Right lobe of liver (tissue), 4 donors: ENCODE measurements around the gene MFSD11.

Experiments
- POLR2A ChIP-seq: fragments of 450-650 bp; IDR thresholded peaks from one replicate; pipeline ENCODE4 v1.6.1; 2017; ENCODE audit warnings: antibody characterized with exemption, mild to moderate bottlenecking
- TF ChIP-seq, protein P1 (sequence below), 4 donors: fragments of 200-600 bp in 3 of 4; fragments of 450-650 bp in 1 of 4; IDR thresholded peaks; one replicate each; pipeline versions ENCODE4 v1.5.1 to v1.8.0; 2016 to 2022; ENCODE audit warnings: antibody characterized with exemption in 4 of 4, mild to moderate bottlenecking in 2 of 4
- donor health status: DM: no; HTN: no; CAD: no.
- donor health status: DM: no; HTN: no; CAD: no.
- donor health status: DM: no; HTN: yes; CAD: no.

DNA sequence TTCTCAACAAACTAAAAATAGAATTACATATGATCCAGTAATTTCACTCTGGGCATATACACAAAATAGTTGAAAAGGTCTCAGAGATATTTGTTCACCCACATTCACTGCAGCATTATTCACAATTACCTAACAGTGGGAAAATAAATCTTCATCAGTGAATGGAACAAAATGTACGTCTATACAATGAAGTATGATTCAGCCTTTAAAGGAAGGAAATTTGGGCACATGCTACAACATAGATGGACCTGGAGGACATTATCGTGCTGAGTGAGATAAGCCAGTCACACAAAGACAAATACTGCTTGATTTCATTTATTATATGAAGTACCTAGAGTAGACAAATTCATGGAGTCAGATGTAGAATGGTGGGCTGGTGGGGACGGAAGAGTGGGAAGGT lies 47.0 kb downstream of the MFSD11 start:
- TF ChIP-seq, protein P1, sequence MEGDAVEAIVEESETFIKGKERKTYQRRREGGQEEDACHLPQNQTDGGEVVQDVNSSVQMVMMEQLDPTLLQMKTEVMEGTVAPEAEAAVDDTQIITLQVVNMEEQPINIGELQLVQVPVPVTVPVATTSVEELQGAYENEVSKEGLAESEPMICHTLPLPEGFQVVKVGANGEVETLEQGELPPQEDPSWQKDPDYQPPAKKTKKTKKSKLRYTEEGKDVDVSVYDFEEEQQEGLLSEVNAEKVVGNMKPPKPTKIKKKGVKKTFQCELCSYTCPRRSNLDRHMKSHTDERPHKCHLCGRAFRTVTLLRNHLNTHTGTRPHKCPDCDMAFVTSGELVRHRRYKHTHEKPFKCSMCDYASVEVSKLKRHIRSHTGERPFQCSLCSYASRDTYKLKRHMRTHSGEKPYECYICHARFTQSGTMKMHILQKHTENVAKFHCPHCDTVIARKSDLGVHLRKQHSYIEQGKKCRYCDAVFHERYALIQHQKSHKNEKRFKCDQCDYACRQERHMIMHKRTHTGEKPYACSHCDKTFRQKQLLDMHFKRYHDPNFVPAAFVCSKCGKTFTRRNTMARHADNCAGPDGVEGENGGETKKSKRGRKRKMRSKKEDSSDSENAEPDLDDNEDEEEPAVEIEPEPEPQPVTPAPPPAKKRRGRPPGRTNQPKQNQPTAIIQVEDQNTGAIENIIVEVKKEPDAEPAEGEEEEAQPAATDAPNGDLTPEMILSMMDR (IDR thresholded peaks at IDR 0.05) = no peak
- no peak for TF ChIP-seq POLR2A
